Mesenchymal stem cell (in vitro differentiated cells and primary cell): ENCODE results near the gene KLHL29.

Experiments
- DNase-seq: peaks from one replicate; pipeline ENCODE4 v3.0.0-alpha.2; 2013
- H2AFZ ChIP-seq: one replicate; pipeline ENCODE4 v1.6.1; 2013; ENCODE audit warnings: low read depth, mild to moderate bottlenecking, control low read depth, inconsistent platforms, low read length, moderate library complexity
- H2AK5ac ChIP-seq: 2 replicates; pipeline ENCODE4 v1.6.1; 2013; ENCODE audit warnings: low read length, moderate library complexity, mild to moderate bottlenecking, inconsistent platforms; ENCODE audit not compliant: severe bottlenecking
- H2BK120ac ChIP-seq: one replicate; pipeline ENCODE4 v1.6.1; 2013; ENCODE audit warnings: low read depth, mild to moderate bottlenecking, inconsistent platforms, low read length, moderate library complexity
- H2BK12ac ChIP-seq, 2 experiments: one replicate each; pipeline ENCODE4 v1.6.1; 2013; ENCODE audit warnings: inconsistent platforms in 2 of 2, low read length in 2 of 2, mild to moderate bottlenecking in 2 of 2, moderate library complexity in 2 of 2, control low read depth in 1 of 2
- H2BK15ac ChIP-seq: one replicate; pipeline ENCODE4 v1.6.1; 2013; ENCODE audit warnings: mild to moderate bottlenecking, low read depth, inconsistent platforms; ENCODE audit not compliant: poor library complexity, severe bottlenecking
- H2BK5ac ChIP-seq: 2 replicates; pipeline ENCODE4 v1.6.1; 2013; ENCODE audit warnings: low read depth, mild to moderate bottlenecking, low read length, control low read depth, inconsistent platforms; ENCODE audit not compliant: poor library complexity, severe bottlenecking
- H3K14ac ChIP-seq, 2 experiments: one replicate each; pipeline ENCODE4 v1.6.1; 2013; ENCODE audit warnings: inconsistent platforms in 2 of 2, low read length in 2 of 2, control low read depth in 1 of 2, mild to moderate bottlenecking in 1 of 2, moderate library complexity in 1 of 2
- H3K18ac ChIP-seq, 2 experiments: one replicate each; pipeline ENCODE4 v1.6.1; 2013; ENCODE audit warnings: inconsistent platforms in 2 of 2, low read length in 2 of 2, control low read depth in 1 of 2, low read depth in 1 of 2, mild to moderate bottlenecking in 1 of 2
- H3K23ac ChIP-seq, 2 experiments: one replicate each; pipeline ENCODE4 v1.6.1; 2013; ENCODE audit warnings: inconsistent platforms in 2 of 2, low read length in 2 of 2, mild to moderate bottlenecking in 2 of 2, moderate library complexity in 2 of 2, control low read depth in 1 of 2
- H3K27ac ChIP-seq: 2 replicates; pipeline ENCODE4 v1.5.1; 2013; ENCODE audit warnings: mild to moderate bottlenecking, moderate library complexity, low read length, control low read depth, inconsistent platforms; ENCODE audit not compliant: poor library complexity, severe bottlenecking
- H3K27me3 ChIP-seq, 2 experiments: 2 replicates each; pipeline versions ENCODE4 v1.6.1 to v1.7.0; 2013; ENCODE audit warnings: low read length in 2 of 2, mild to moderate bottlenecking in 2 of 2, moderate library complexity in 2 of 2, control low read depth in 1 of 2, inconsistent platforms in 1 of 2; ENCODE audit not compliant: control insufficient read depth in 1 of 2, insufficient read depth in 1 of 2
- H3K36me3 ChIP-seq, 2 experiments: 2 replicates each; pipeline versions ENCODE4 v1.6.1 to v1.7.0; 2013; ENCODE audit warnings: low read length in 2 of 2, control low read depth in 1 of 2, inconsistent platforms in 1 of 2, low read depth in 1 of 2, mild to moderate bottlenecking in 1 of 2; ENCODE audit not compliant: insufficient read depth in 2 of 2, control insufficient read depth in 1 of 2
- H3K4ac ChIP-seq, 2 experiments: one replicate each; pipeline ENCODE4 v1.6.1; 2013; ENCODE audit warnings: inconsistent platforms in 2 of 2, low read length in 2 of 2, mild to moderate bottlenecking in 2 of 2, moderate library complexity in 2 of 2, control low read depth in 1 of 2, low read depth in 1 of 2
- H3K4me1 ChIP-seq: 2 replicates; pipeline ENCODE4 v1.6.1; 2013; ENCODE audit warnings: low read depth, low read length, control low read depth; ENCODE audit not compliant: control insufficient read depth, insufficient read depth
- H3K4me2 ChIP-seq: 2 replicates; pipeline ENCODE4 v1.6.1; 2013; ENCODE audit warnings: low read length, mild to moderate bottlenecking, inconsistent platforms; ENCODE audit not compliant: poor library complexity, severe bottlenecking
- H3K4me3 ChIP-seq, 2 experiments: 2 replicates each; pipeline versions ENCODE4 v1.5.1 to v1.7.0; 2013; ENCODE audit warnings: low read length in 2 of 2, mild to moderate bottlenecking in 2 of 2, control low read depth in 1 of 2, low read depth in 1 of 2; ENCODE audit not compliant: insufficient read depth in 1 of 2
- H3K79me1 ChIP-seq: replicated peaks from 2 replicates; pipeline ENCODE4 v1.6.1; 2013; ENCODE audit warnings: mild to moderate bottlenecking, control low read depth, low read length, inconsistent platforms; ENCODE audit not compliant: poor library complexity, severe bottlenecking
- H3K9ac ChIP-seq: 2 replicates; pipeline ENCODE4 v1.7.0; 2013; ENCODE audit warnings: mild to moderate bottlenecking, low read length, moderate library complexity
- H3K9me3 ChIP-seq: 2 replicates; pipeline ENCODE4 v1.7.0; 2013; ENCODE audit warnings: mild to moderate bottlenecking, low read length; ENCODE audit not compliant: control insufficient read depth
- H4K8ac ChIP-seq: one replicate; pipeline ENCODE4 v1.6.1; 2013; ENCODE audit warnings: inconsistent platforms, mild to moderate bottlenecking, low read length, moderate library complexity
- H4K91ac ChIP-seq: one replicate; pipeline ENCODE4 v1.6.1; 2013; ENCODE audit warnings: mild to moderate bottlenecking, low read length, inconsistent platforms
- WGBS: methylation state at CpG from one replicate; pipeline ENCODE4 v1.1.7; 2013; ENCODE audit warnings: mixed read lengths; 5-methylcytosine and 5-hydroxymethylcytosine counted together

The KLHL29 gene

GRCh38 chr2:23494286-23494685 lies 109.3 kb downstream of the KLHL29 start:
- H3K14ac ChIP-seq = no peak overlapping the region
- H2BK15ac ChIP-seq = no peak overlapping the region
- H3K23ac ChIP-seq = no peak overlapping the region
- no peak overlapping the region for H3K27ac ChIP-seq
- H3K4me2 ChIP-seq = no peak overlapping the region
- H2BK12ac ChIP-seq = no peak overlapping the region
- no peak overlapping the region for H2BK5ac ChIP-seq
- no peak overlapping the region for H2AK5ac ChIP-seq
- no peak overlapping the region for H4K8ac ChIP-seq
- H2BK120ac ChIP-seq = no peak overlapping the region
- no peak overlapping the region for H3K4ac ChIP-seq
- no peak overlapping the region for H3K9ac ChIP-seq
- H3K4me1 ChIP-seq = peaks cover 17% of the 10 kb centered on the region
- WGBS = 86% methylated on average over 8 of the region's 8 CpGs
- H3K27me3 ChIP-seq = peaks cover 0 to 17% of the 10 kb centered on the region in 2 experiments
- H4K91ac ChIP-seq = no peak overlapping the region
- H3K4me3 ChIP-seq = no peak overlapping the region
- no peak overlapping the region for H2AFZ ChIP-seq
- no peak for DNase-seq
- no peaks in the 10 kb centered on the region for H3K9me3 ChIP-seq
- H3K79me1 ChIP-seq = peaks cover 4% of the 10 kb centered on the region
- H3K18ac ChIP-seq = no peak overlapping the region
- peaks cover 6 to 10% of the 10 kb centered on the region in 2 experiments for H3K36me3 ChIP-seq

- no peak overlapping the region for H2BK5ac ChIP-seq
- no peak overlapping the region for H3K9ac ChIP-seq
- no peak overlapping the region for H3K4me2 ChIP-seq
- H2BK12ac ChIP-seq = no peak overlapping the region
- no peak overlapping the region for H3K18ac ChIP-seq
- peaks cover 8% of the 10 kb centered on the region for H3K79me1 ChIP-seq
- H2BK15ac ChIP-seq = no peak overlapping the region
- DNase-seq = no peak
- no peak overlapping the region for H2BK120ac ChIP-seq
- no peak overlapping the region for H4K91ac ChIP-seq
- peaks cover 3 to 10% of the 10 kb centered on the region in 2 experiments for H3K36me3 ChIP-seq
- WGBS = 94% methylated on average over 19 of the region's 19 CpGs
- H3K4me3 ChIP-seq = no peak overlapping the region
- H3K14ac ChIP-seq = no peak overlapping the region
- H3K4ac ChIP-seq = no peak overlapping the region
- peaks cover 0 to 21% of the 10 kb centered on the region in 2 experiments for H3K27me3 ChIP-seq
- H3K9me3 ChIP-seq = no peaks in the 10 kb centered on the region
- H2AK5ac ChIP-seq = no peak overlapping the region
- H3K23ac ChIP-seq = no peak overlapping the region
- peaks cover 13% of the 10 kb centered on the region for H3K4me1 ChIP-seq
- no peak overlapping the region for H2AFZ ChIP-seq
- no peak overlapping the region for H3K27ac ChIP-seq
- H4K8ac ChIP-seq = no peak overlapping the region
These were observed 110.7 kb downstream of the KLHL29 start for GRCh38 chr2:23495661-23496114.

GRCh38 chr2:23496456-23496855 lies 111.5 kb downstream of the KLHL29 start:
- no peak overlapping the region for H3K4me3 ChIP-seq
- H3K27ac ChIP-seq = no peak overlapping the region
- no peak overlapping the region for H3K4ac ChIP-seq
- peaks cover 3 to 10% of the 10 kb centered on the region in 2 experiments for H3K36me3 ChIP-seq
- no peak overlapping the region for H4K91ac ChIP-seq
- no peaks in the 10 kb centered on the region for H3K9me3 ChIP-seq
- no peak overlapping the region for H2BK120ac ChIP-seq
- peaks cover 13% of the 10 kb centered on the region for H3K4me1 ChIP-seq
- H3K14ac ChIP-seq = no peak overlapping the region
- H3K4me2 ChIP-seq = no peak overlapping the region
- no peak overlapping the region for H3K9ac ChIP-seq
- H3K18ac ChIP-seq = no peak overlapping the region
- no peak overlapping the region for H2AFZ ChIP-seq
- H2AK5ac ChIP-seq = no peak overlapping the region
- no peak overlapping the region for H2BK15ac ChIP-seq
- no peak for DNase-seq
- no peak overlapping the region for H2BK12ac ChIP-seq
- 97% methylated on average over 4 of the region's 5 CpGs for WGBS
- H3K27me3 ChIP-seq = peaks cover 0 to 23% of the 10 kb centered on the region in 2 experiments
- no peak overlapping the region for H4K8ac ChIP-seq
- H2BK5ac ChIP-seq = no peak overlapping the region
- no peak overlapping the region for H3K23ac ChIP-seq
- peaks cover 8% of the 10 kb centered on the region for H3K79me1 ChIP-seq

- Histone ChIP-seq H3K14ac (no peak overlapping the region), H2BK5ac (no peak overlapping the region), H2BK15ac (no peak overlapping the region), H3K27me3 (peaks cover 0 to 16% of the 10 kb centered on the region in 2 experiments), H3K9me3 (no peaks in the 10 kb centered on the region), H4K8ac (no peak overlapping the region), H2AFZ (no peak overlapping the region), H3K36me3 (peaks cover 2 to 4% of the 10 kb centered on the region in 2 experiments), H3K27ac (no peak overlapping the region), H2BK12ac (no peak overlapping the region), H3K4me1 (peaks cover 13% of the 10 kb centered on the region), H3K18ac (no peak overlapping the region), H3K4ac (no peak overlapping the region), H4K91ac (no peak overlapping the region), H3K4me2 (no peak overlapping the region), H2BK120ac (no peak overlapping the region), H3K9ac (no peak overlapping the region), H3K4me3 (no peak overlapping the region), H3K23ac (no peak overlapping the region), H2AK5ac (no peak overlapping the region), H3K79me1 (peaks cover 8% of the 10 kb centered on the region)
- no peak for DNase-seq
- WGBS = 91% methylated on average over 7 of the region's 7 CpGs
These were observed 112.1 kb downstream of the KLHL29 start for GRCh38 chr2:23497063-23497462.
